CD4-positive, alpha-beta memory T cell (primary cell): ENCODE measurements around the gene PLXNA4. TPM values are rescaled to one million over a fixed set of nuclear protein-coding genes. Genes with fewer than 3 reads are reported as not detected.
A peak's percentile ranks its signal among the peaks of the same experiment; 100 is the strongest.

ENCODE experiments used
- CTCF ChIA-PET: fragments of 350-600 bp; sonication (Branson Sonifier 250); formaldehyde crosslinking; loops from one replicate; lab custom pipeline; 2021; ENCODE audit warnings: inconsistent platforms; ENCODE audit not compliant: partially characterized antibody; lab: Charles Lee
- POLR2A ChIA-PET: fragments of 350-600 bp; sonication (Branson Sonifier 250); formaldehyde crosslinking; loops from one replicate; lab custom pipeline; 2021; ENCODE audit not compliant: partially characterized antibody; lab: Charles Lee
- DNase-seq, 5 donors: peaks; one replicate each; pipeline versions ENCODE4 v3.0.0 to v3.0.0-alpha.2; 2020 to 2022; ENCODE audit warnings: mixed read lengths in 1 of 5
- H3K27ac ChIP-seq: one replicate; pipeline ENCODE4 v1.7.0; 2013; ENCODE audit warnings: low read depth, low read length
- H3K27me3 ChIP-seq: 2 replicates; pipeline ENCODE4 v1.7.0; 2013; ENCODE audit warnings: mild to moderate bottlenecking, low read length, moderate library complexity; ENCODE audit not compliant: insufficient read depth
- H3K36me3 ChIP-seq: 2 replicates; pipeline ENCODE4 v1.7.0; 2013; ENCODE audit warnings: mild to moderate bottlenecking, low read length, moderate library complexity; ENCODE audit not compliant: insufficient read depth
- H3K4me1 ChIP-seq: 2 replicates; pipeline ENCODE4 v1.7.0; 2013; ENCODE audit warnings: mild to moderate bottlenecking, low read length, moderate library complexity; ENCODE audit not compliant: insufficient read depth
- H3K4me3 ChIP-seq, 2 donors: one replicate each; pipeline ENCODE4 v1.7.0; 2013; ENCODE audit warnings: low read length in 2 of 2, mild to moderate bottlenecking in 1 of 2
- H3K9me3 ChIP-seq, 2 donors: one replicate each; pipeline ENCODE4 v1.7.0; 2013; ENCODE audit warnings: low read length in 2 of 2, control low read depth in 1 of 2; ENCODE audit not compliant: control insufficient read depth in 1 of 2
- H3K27ac Mint-ChIP-seq, 7 donors: one replicate each; pipeline ENCODE4 v1.8.0; 2020 to 2021; ENCODE audit warnings: mixed read lengths in 7 of 7, mild to moderate bottlenecking in 6 of 7, inconsistent platforms in 3 of 7, moderate library complexity in 3 of 7
- H3K27me3 Mint-ChIP-seq, 2 donors: one replicate each; pipeline ENCODE4 v1.8.0; 2020 to 2021; ENCODE audit warnings: mixed read lengths in 2 of 2
- H3K36me3 Mint-ChIP-seq, 2 donors: one replicate each; pipeline ENCODE4 v1.8.0; 2020 to 2021; ENCODE audit warnings: mixed read lengths in 2 of 2, inconsistent platforms in 1 of 2, mild to moderate bottlenecking in 1 of 2
- H3K4me1 Mint-ChIP-seq, 4 donors: one replicate each; pipeline ENCODE4 v1.8.0; 2020 to 2021; ENCODE audit warnings: mixed read lengths in 4 of 4, mild to moderate bottlenecking in 1 of 4
- H3K4me3 Mint-ChIP-seq, 8 donors: one replicate each; pipeline ENCODE4 v1.8.0; 2020 to 2021; ENCODE audit warnings: mixed read lengths in 8 of 8, mild to moderate bottlenecking in 7 of 8, moderate library complexity in 6 of 8, inconsistent platforms in 3 of 8
- H3K9me3 Mint-ChIP-seq, 8 donors: one replicate each; pipeline ENCODE4 v1.8.0; 2020 to 2021; ENCODE audit warnings: mixed read lengths in 8 of 8, mild to moderate bottlenecking in 5 of 8, inconsistent platforms in 3 of 8, moderate library complexity in 1 of 8
- intact Hi-C: fragments of 100-400 bp; cut with micrococcal nuclease; formaldehyde crosslinking; loops from one replicate; pipeline ENCODE4 v1.15.1; 2023
- polyA plus RNA-seq, 2 donors: library from polyadenylated mRNA; unstranded; fragments of 300-500 nt; fragmentation: Illumina TruSeq; gene quantifications; one replicate each; pipeline ENCODE4 v1.2.3, GENCODE V29; 2021
- total RNA-seq, 2 experiments: library from RNA; stranded (reverse); gene quantifications; one replicate each; pipeline ENCODE4 v1.2.3, GENCODE V29; 2021

The PLXNA4 gene
- total and polyA plus RNA-seq, 4 experiments from 2014 or later: 0.06 to 0.94 (median 0.58) TPM

DNA sequence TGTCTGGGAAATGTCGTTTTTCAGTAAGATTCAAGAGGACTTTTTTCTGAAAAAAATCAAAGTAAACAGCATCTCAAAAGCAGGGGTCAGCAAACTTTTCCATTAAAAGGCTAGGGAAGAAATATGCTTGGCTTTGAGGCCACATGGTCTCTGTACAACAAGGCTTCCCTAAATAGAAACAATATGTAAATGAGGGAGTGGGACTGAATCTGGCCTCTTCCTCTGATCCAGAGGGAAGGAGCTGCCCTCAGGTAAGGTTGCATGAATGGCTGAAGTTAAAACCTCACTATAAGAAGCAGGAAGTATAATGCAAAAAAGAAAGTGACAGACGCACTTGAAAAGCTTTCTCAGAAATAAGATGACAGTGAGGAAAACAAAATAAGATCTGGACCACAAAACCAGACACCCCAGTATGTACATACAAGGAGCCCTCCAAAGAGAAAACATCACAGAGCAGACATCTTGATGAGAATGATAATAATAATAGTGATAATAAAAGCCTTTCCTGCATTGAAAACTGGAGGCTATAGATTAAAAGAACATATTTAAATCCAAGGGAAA is 115.2 kb downstream of the PLXNA4 start:
- POLR2A ChIA-PET: interaction anchor here (0.9 to 1.3 kb wide), 4 partner anchors 10 to 30 kb away, joined by 3 to 10 read pairs (median 4); no protein-coding TSS in a partner anchor

GRCh38 chr7:132458729-132459128 is 117.5 kb downstream of the PLXNA4 start:
- H3K4me3 ChIP-seq: no peak overlapping the region
- no peaks in the 10 kb centered on the region for H3K36me3 Mint-ChIP-seq
- H3K27ac ChIP-seq: no peak overlapping the region
- H3K27me3 ChIP-seq: no peaks in the 10 kb centered on the region
- intact Hi-C loops: no loop called here
- peaks cover 19 to 42% (median 31%) of the 10 kb centered on the region in 4 donors for H3K4me1 Mint-ChIP-seq
- ChIA-PET CTCF (no interaction called here), POLR2A (no interaction called here)
- H3K9me3 Mint-ChIP-seq: no peaks in the 10 kb centered on the region
- peak overlapping the region in 1 of 7 donors; percentile 29 for H3K27ac Mint-ChIP-seq
- peaks cover 37% of the 10 kb centered on the region for H3K4me1 ChIP-seq
- DNase-seq: no peak
- no peak overlapping the region for H3K4me3 Mint-ChIP-seq
- H3K36me3 ChIP-seq: no peaks in the 10 kb centered on the region
- no peaks in the 10 kb centered on the region for H3K9me3 ChIP-seq
- H3K27me3 Mint-ChIP-seq: no peaks in the 10 kb centered on the region

More for the DNA sequence above, 115.2 kb downstream of the PLXNA4 start:
- peak overlapping the region; percentile 35 to 87 (median 64) for H3K27ac Mint-ChIP-seq
- peaks cover 15 to 30% (median 22%) of the 10 kb centered on the region in 4 donors for H3K4me1 Mint-ChIP-seq
- intact Hi-C loops: no loop called here
- H3K9me3 Mint-ChIP-seq: no peaks in the 10 kb centered on the region
- Histone ChIP-seq H3K27me3 (no peaks in the 10 kb centered on the region), H3K4me3 (no peak overlapping the region), H3K9me3 (no peaks in the 10 kb centered on the region), H3K36me3 (no peaks in the 10 kb centered on the region), H3K4me1 (peaks cover 22% of the 10 kb centered on the region), H3K27ac (no peak overlapping the region)
- H3K27me3 Mint-ChIP-seq: no peaks in the 10 kb centered on the region
- no peaks in the 10 kb centered on the region for H3K36me3 Mint-ChIP-seq
- H3K4me3 Mint-ChIP-seq: peak overlapping the region in 6 of 8 donors; percentile 31 to 73 (median 64)
- CTCF ChIA-PET: no interaction called here
- DNase-seq: peak in 2 of 5 donors; percentile 15 to 19

GRCh38 chr7:132457658-132458057 is 118.6 kb downstream of the PLXNA4 start:
- POLR2A ChIA-PET: interaction anchor here (1.1 kb wide), 1 partner anchor 21 kb away, joined by 3 read pairs; no protein-coding TSS in a partner anchor

GRCh38 chr7:132456418-132456817 is 119.9 kb downstream of the PLXNA4 start:
- no peaks in the 10 kb centered on the region for H3K36me3 Mint-ChIP-seq
- H3K4me1 Mint-ChIP-seq: peaks cover 13 to 42% (median 26%) of the 10 kb centered on the region in 4 donors
- H3K27ac ChIP-seq: no peak overlapping the region
- no peak overlapping the region for H3K4me3 Mint-ChIP-seq
- H3K27me3 ChIP-seq: no peaks in the 10 kb centered on the region
- no peaks in the 10 kb centered on the region for H3K9me3 Mint-ChIP-seq
- H3K9me3 ChIP-seq: no peaks in the 10 kb centered on the region
- ChIA-PET CTCF (no interaction called here), POLR2A (no interaction called here)
- DNase-seq: no peak
- H3K27ac Mint-ChIP-seq: no peak overlapping the region
- no peak overlapping the region for H3K4me3 ChIP-seq
- no peaks in the 10 kb centered on the region for H3K27me3 Mint-ChIP-seq
- peaks cover 38% of the 10 kb centered on the region for H3K4me1 ChIP-seq
- no peaks in the 10 kb centered on the region for H3K36me3 ChIP-seq
- intact Hi-C loops: no loop called here

More at GRCh38 chr7:132457658-132458057, 118.6 kb downstream of the PLXNA4 start:
- peaks cover 19 to 41% (median 28%) of the 10 kb centered on the region in 4 donors for H3K4me1 Mint-ChIP-seq
- H3K4me3 ChIP-seq: no peak overlapping the region
- no peak overlapping the region for H3K27ac Mint-ChIP-seq
- no peaks in the 10 kb centered on the region for H3K27me3 Mint-ChIP-seq
- no peaks in the 10 kb centered on the region for H3K9me3 ChIP-seq
- DNase-seq: no peak
- intact Hi-C loops: no loop called here
- H3K9me3 Mint-ChIP-seq: no peaks in the 10 kb centered on the region
- no peaks in the 10 kb centered on the region for H3K36me3 ChIP-seq
- H3K36me3 Mint-ChIP-seq: no peaks in the 10 kb centered on the region
- H3K27ac ChIP-seq: no peak overlapping the region
- H3K4me1 ChIP-seq: peaks cover 37% of the 10 kb centered on the region
- H3K4me3 Mint-ChIP-seq: no peak overlapping the region
- no peaks in the 10 kb centered on the region for H3K27me3 ChIP-seq
- CTCF ChIA-PET: no interaction called here

GRCh38 chr7:132455378-132455777 is 120.9 kb downstream of the PLXNA4 start:
- H3K36me3 ChIP-seq: no peaks in the 10 kb centered on the region
- no peaks in the 10 kb centered on the region for H3K27me3 ChIP-seq
- no peaks in the 10 kb centered on the region for H3K36me3 Mint-ChIP-seq
- H3K27ac Mint-ChIP-seq: peak overlapping the region in 2 of 7 donors; percentile 30 to 50
- H3K9me3 ChIP-seq: no peaks in the 10 kb centered on the region
- H3K4me1 Mint-ChIP-seq: peaks cover 4 to 42% (median 25%) of the 10 kb centered on the region in 4 donors
- CTCF ChIA-PET: no interaction called here
- H3K27ac ChIP-seq: no peak overlapping the region
- H3K4me3 Mint-ChIP-seq: no peak overlapping the region
- no peak for DNase-seq
- POLR2A ChIA-PET: no interaction called here
- H3K27me3 Mint-ChIP-seq: no peaks in the 10 kb centered on the region
- intact Hi-C loops: no loop called here
- H3K4me3 ChIP-seq: no peak overlapping the region
- peaks cover 0 to 2% (median 0%) of the 10 kb centered on the region in 8 donors for H3K9me3 Mint-ChIP-seq
- peaks cover 38% of the 10 kb centered on the region for H3K4me1 ChIP-seq

DNA sequence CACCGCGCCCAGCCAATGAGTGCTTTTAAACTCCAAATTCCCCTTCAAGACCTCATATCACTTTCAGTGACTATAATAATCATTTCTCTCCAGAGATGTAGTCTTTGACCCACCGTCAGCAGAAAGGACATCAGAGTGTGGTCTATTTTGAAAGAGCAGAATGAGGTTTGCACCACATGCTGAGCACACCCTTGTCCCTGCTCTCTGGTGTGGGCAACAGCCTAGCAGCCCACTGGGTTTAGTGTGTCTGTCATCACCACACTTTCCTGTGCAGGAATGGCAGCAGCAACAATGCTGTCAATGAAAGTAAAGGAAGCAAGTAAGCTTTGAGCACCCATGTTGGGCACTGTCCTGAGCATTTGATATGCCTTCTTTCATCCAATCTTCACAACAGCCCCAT is 122.4 kb downstream of the PLXNA4 start:
- Mint-ChIP-seq H3K27me3 (no peaks in the 10 kb centered on the region), H3K4me1 (peaks cover 8 to 54% (median 35%) of the 10 kb centered on the region in 4 donors), H3K36me3 (no peaks in the 10 kb centered on the region), H3K4me3 (peak overlapping the region in 1 of 8 donors; percentile 35), H3K27ac (no peak overlapping the region), H3K9me3 (peaks cover 0 to 2% (median 0%) of the 10 kb centered on the region in 8 donors)
- no peak for DNase-seq
- Histone ChIP-seq H3K27me3 (no peaks in the 10 kb centered on the region), H3K27ac (no peak overlapping the region), H3K4me3 (no peak overlapping the region), H3K9me3 (no peaks in the 10 kb centered on the region), H3K36me3 (no peaks in the 10 kb centered on the region), H3K4me1 (peaks cover 45% of the 10 kb centered on the region)
- CTCF ChIA-PET: no interaction called here
- intact Hi-C loops: no loop called here
- POLR2A ChIA-PET: interaction anchor here (1.5 kb wide), 1 partner anchor 23 kb away, joined by 3 read pairs; no protein-coding TSS in a partner anchor

DNA sequence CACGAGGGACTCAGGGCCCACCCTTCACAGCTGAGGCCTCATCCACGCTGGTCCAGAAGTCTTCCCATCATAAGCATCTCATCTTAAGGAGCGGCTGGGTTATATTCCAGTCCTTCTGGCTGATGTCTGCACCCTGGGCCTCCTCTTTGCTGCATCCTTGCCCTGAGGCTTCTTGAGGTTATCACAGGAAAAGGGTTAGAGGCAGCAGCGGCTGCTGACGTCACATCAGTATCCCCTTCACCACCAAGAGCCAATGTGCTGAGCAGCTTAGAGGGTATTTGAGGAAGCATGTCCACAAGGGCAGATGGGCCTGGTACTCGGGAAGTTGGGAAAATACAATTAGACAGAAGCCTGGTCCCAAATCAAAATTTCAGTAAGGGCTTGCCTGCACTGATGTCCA is 125.1 kb downstream of the PLXNA4 start:
- Histone ChIP-seq H3K4me3 (no peak overlapping the region), H3K9me3 (no peaks in the 10 kb centered on the region), H3K27ac (no peak overlapping the region), H3K4me1 (peaks cover 45% of the 10 kb centered on the region), H3K27me3 (no peaks in the 10 kb centered on the region), H3K36me3 (no peaks in the 10 kb centered on the region)
- Mint-ChIP-seq H3K4me1 (peaks cover 12 to 61% (median 40%) of the 10 kb centered on the region in 4 donors), H3K4me3 (peak overlapping the region in 6 of 8 donors; percentile 0 to 62 (median 40)), H3K27ac (peak overlapping the region in 6 of 7 donors; percentile 26 to 81 (median 73)), H3K36me3 (no peaks in the 10 kb centered on the region), H3K27me3 (no peaks in the 10 kb centered on the region), H3K9me3 (peaks cover 0 to 2% (median 0%) of the 10 kb centered on the region in 8 donors)
- CTCF ChIA-PET: no interaction called here
- peak; percentile 34 to 50 (median 46) for DNase-seq
- POLR2A ChIA-PET: interaction anchor here (2.0 to 2.3 kb wide), 2 partner anchors 10 to 20 kb away, joined by 8 to 10 read pairs; no protein-coding TSS in a partner anchor
- intact Hi-C loops: no loop called here
